ENCODE results near the gene LILRA2.
"Not testable (repeated sequence)": the region's sequence is repeated elsewhere in the genome, so short reads cannot be mapped to it uniquely, and the experiment has no call there.

Gene LILRA2

GRCh38 chr19:54593931-54594626 lies 20.5 kb downstream of the LILRA2 start:
- H3K4me3 ChIP-seq (ENCODE audit: low read depth, low read length); H3K4me1 ChIP-seq (ENCODE audit: control insufficient read depth, insufficient read depth, low read length); H3K9ac ChIP-seq (ENCODE audit: low read depth, low read length); H3K36me3 ChIP-seq (ENCODE audit: control insufficient read depth, insufficient read depth, low read length); H3K27me3 ChIP-seq (ENCODE audit: control insufficient read depth, insufficient read depth, low read length): not testable (repeated sequence)
- peaks cover 29% of the 10 kb centered on the region for H3K9me3 ChIP-seq (ENCODE audit: control insufficient read depth, insufficient read depth, low read length)

DNA sequence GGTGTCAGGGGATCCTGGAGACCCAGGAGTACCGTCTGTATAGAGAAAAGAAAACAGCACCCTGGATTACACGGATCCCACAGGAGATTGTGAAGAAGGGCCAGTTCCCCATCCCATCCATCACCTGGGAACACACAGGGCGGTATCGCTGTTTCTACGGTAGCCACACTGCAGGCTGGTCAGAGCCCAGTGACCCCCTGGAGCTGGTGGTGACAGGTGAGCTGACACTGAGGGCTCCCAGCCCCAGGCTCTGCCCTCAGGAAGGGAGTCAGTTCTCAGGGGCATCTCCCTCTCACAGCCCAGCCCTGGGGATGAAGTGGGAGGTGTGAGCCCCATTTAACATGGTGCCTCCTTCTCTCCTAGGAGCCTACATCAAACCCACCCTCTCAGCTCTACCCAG lies 21.1 kb downstream of the LILRA2 start:
- H3K9ac ChIP-seq (ENCODE audit: low read depth, low read length): no peak overlapping the region
- H3K36me3 ChIP-seq (ENCODE audit: control insufficient read depth, insufficient read depth, low read length): no peaks in the 10 kb centered on the region
- H3K27me3 ChIP-seq (ENCODE audit: control insufficient read depth, insufficient read depth, low read length): no peaks in the 10 kb centered on the region
- H3K4me3 ChIP-seq (ENCODE audit: low read depth, low read length): no peak overlapping the region
- H3K4me1 ChIP-seq (ENCODE audit: control insufficient read depth, insufficient read depth, low read length): no peaks in the 10 kb centered on the region
- peaks cover 29% of the 10 kb centered on the region for H3K9me3 ChIP-seq (ENCODE audit: control insufficient read depth, insufficient read depth, low read length)

GRCh38 chr19:54595680-54596436 lies 22.3 kb downstream of the LILRA2 start:
- not testable (repeated sequence) for H3K4me1 ChIP-seq (ENCODE audit: control insufficient read depth, insufficient read depth, low read length); H3K36me3 ChIP-seq (ENCODE audit: control insufficient read depth, insufficient read depth, low read length); H3K4me3 ChIP-seq (ENCODE audit: low read depth, low read length); H3K27me3 ChIP-seq (ENCODE audit: control insufficient read depth, insufficient read depth, low read length); H3K9ac ChIP-seq (ENCODE audit: low read depth, low read length)
- H3K9me3 ChIP-seq (ENCODE audit: control insufficient read depth, insufficient read depth, low read length): peaks cover 29% of the 10 kb centered on the region

- H3K9me3 ChIP-seq (ENCODE audit: control insufficient read depth, insufficient read depth, low read length): no peaks in the 10 kb centered on the region
- H3K36me3 ChIP-seq (ENCODE audit: control insufficient read depth, insufficient read depth, low read length): no peaks in the 10 kb centered on the region
- H3K27me3 ChIP-seq (ENCODE audit: control insufficient read depth, insufficient read depth, low read length): no peaks in the 10 kb centered on the region
- H3K4me1 ChIP-seq (ENCODE audit: control insufficient read depth, insufficient read depth, low read length): no peaks in the 10 kb centered on the region
- no peak overlapping the region for H3K4me3 ChIP-seq (ENCODE audit: low read depth, low read length)
- H3K9ac ChIP-seq (ENCODE audit: low read depth, low read length): no peak overlapping the region
These were observed 26.6 kb downstream of the LILRA2 start for GRCh38 chr19:54600212-54600611.

GRCh38 chr19:54606230-54606629 lies 32.6 kb downstream of the LILRA2 start:
- Histone ChIP-seq H3K9ac (ENCODE audit: low read depth, low read length) (no peak overlapping the region), H3K36me3 (ENCODE audit: control insufficient read depth, insufficient read depth, low read length) (no peaks in the 10 kb centered on the region), H3K4me3 (ENCODE audit: low read depth, low read length) (no peak overlapping the region), H3K27me3 (ENCODE audit: control insufficient read depth, insufficient read depth, low read length) (no peaks in the 10 kb centered on the region), H3K9me3 (ENCODE audit: control insufficient read depth, insufficient read depth, low read length) (no peaks in the 10 kb centered on the region), H3K4me1 (ENCODE audit: control insufficient read depth, insufficient read depth, low read length) (no peaks in the 10 kb centered on the region)

DNA sequence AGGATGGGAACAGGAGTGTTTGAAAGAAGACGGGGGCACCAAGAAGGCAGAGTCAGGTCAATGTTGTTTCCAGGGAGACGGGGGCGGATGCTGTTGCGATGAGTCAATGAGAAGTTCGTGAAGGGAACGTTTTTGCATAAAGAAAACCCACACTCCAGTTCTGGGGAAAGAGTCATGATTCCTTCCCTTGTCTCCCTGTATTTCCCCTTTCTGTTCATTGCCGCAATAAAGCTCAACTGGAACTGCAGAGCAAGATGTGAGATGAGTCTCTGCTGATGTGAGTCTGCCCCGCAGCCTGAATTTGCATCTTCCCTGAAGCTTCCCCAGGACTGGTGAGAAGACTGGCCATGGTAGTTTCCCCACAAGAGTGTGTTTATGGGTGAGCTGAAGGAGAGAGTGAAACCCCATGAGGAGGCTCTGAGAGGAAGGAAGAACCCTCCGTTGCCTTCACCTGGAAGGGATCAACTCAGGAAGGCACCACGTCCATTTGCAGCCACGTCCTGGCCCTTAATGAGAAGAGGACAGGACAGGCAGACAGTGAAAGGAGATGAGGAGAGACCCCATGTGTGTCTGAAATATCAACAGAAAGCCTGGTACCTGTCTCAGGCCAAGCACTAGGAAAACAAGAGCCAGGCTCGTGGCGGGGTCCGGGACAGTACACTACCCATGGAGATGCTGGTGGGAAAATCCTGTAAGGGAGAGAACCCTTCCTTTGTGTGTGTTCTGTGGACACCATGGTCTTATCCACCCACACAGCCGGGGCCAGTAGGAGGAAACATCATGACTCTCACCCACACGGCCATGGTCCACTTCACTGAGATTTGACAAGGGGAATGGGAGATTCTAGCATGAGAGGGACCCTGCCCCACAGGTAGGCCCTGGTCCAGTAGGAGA lies 33.5 kb downstream of the LILRA2 start:
- Histone ChIP-seq H3K9me3 (ENCODE audit: control insufficient read depth, insufficient read depth, low read length) (no peaks in the 10 kb centered on the region), H3K36me3 (ENCODE audit: control insufficient read depth, insufficient read depth, low read length) (no peaks in the 10 kb centered on the region), H3K4me3 (ENCODE audit: low read depth, low read length) (no peak overlapping the region), H3K4me1 (ENCODE audit: control insufficient read depth, insufficient read depth, low read length) (no peaks in the 10 kb centered on the region), H3K27me3 (ENCODE audit: control insufficient read depth, insufficient read depth, low read length) (no peaks in the 10 kb centered on the region), H3K9ac (ENCODE audit: low read depth, low read length) (no peak overlapping the region)

GRCh38 chr19:54607785-54608150 lies 34.2 kb downstream of the LILRA2 start:
- no peak overlapping the region for H3K4me3 ChIP-seq (ENCODE audit: low read depth, low read length)
- H3K4me1 ChIP-seq (ENCODE audit: control insufficient read depth, insufficient read depth, low read length): no peaks in the 10 kb centered on the region
- no peak overlapping the region for H3K9ac ChIP-seq (ENCODE audit: low read depth, low read length)
- no peaks in the 10 kb centered on the region for H3K36me3 ChIP-seq (ENCODE audit: control insufficient read depth, insufficient read depth, low read length)
- no peaks in the 10 kb centered on the region for H3K9me3 ChIP-seq (ENCODE audit: control insufficient read depth, insufficient read depth, low read length)
- H3K27me3 ChIP-seq (ENCODE audit: control insufficient read depth, insufficient read depth, low read length): no peaks in the 10 kb centered on the region

- Histone ChIP-seq H3K27me3 (ENCODE audit: control insufficient read depth, insufficient read depth, low read length) (no peaks in the 10 kb centered on the region), H3K9me3 (ENCODE audit: control insufficient read depth, insufficient read depth, low read length) (no peaks in the 10 kb centered on the region)
These were observed 34.6 kb downstream of the LILRA2 start for GRCh38 chr19:54608205-54608604.

GRCh38 chr19:54608792-54609191 lies 35.2 kb downstream of the LILRA2 start:
- Histone ChIP-seq H3K27me3 (ENCODE audit: control insufficient read depth, insufficient read depth, low read length) (no peaks in the 10 kb centered on the region), H3K9me3 (ENCODE audit: control insufficient read depth, insufficient read depth, low read length) (no peaks in the 10 kb centered on the region)

More at GRCh38 chr19:54608205-54608604, 34.6 kb downstream of the LILRA2 start:
- H3K4me1 ChIP-seq (ENCODE audit: control insufficient read depth, insufficient read depth, low read length): no peaks in the 10 kb centered on the region
- H3K36me3 ChIP-seq (ENCODE audit: control insufficient read depth, insufficient read depth, low read length): no peaks in the 10 kb centered on the region
- H3K4me3 ChIP-seq (ENCODE audit: low read depth, low read length): no peak overlapping the region
- no peak overlapping the region for H3K9ac ChIP-seq (ENCODE audit: low read depth, low read length)

GRCh38 chr19:54609356-54609791 lies 35.8 kb downstream of the LILRA2 start:
- Histone ChIP-seq H3K4me3 (ENCODE audit: low read depth, low read length) (no peak overlapping the region), H3K4me1 (ENCODE audit: control insufficient read depth, insufficient read depth, low read length) (no peaks in the 10 kb centered on the region), H3K9ac (ENCODE audit: low read depth, low read length) (no peak overlapping the region), H3K36me3 (ENCODE audit: control insufficient read depth, insufficient read depth, low read length) (no peaks in the 10 kb centered on the region), H3K9me3 (ENCODE audit: control insufficient read depth, insufficient read depth, low read length) (no peaks in the 10 kb centered on the region), H3K27me3 (ENCODE audit: control insufficient read depth, insufficient read depth, low read length) (no peaks in the 10 kb centered on the region)

More at GRCh38 chr19:54608792-54609191, 35.2 kb downstream of the LILRA2 start:
- no peak overlapping the region for H3K4me3 ChIP-seq (ENCODE audit: low read depth, low read length)
- H3K4me1 ChIP-seq (ENCODE audit: control insufficient read depth, insufficient read depth, low read length): no peaks in the 10 kb centered on the region
- no peaks in the 10 kb centered on the region for H3K36me3 ChIP-seq (ENCODE audit: control insufficient read depth, insufficient read depth, low read length)
- H3K9ac ChIP-seq (ENCODE audit: low read depth, low read length): no peak overlapping the region

DNA sequence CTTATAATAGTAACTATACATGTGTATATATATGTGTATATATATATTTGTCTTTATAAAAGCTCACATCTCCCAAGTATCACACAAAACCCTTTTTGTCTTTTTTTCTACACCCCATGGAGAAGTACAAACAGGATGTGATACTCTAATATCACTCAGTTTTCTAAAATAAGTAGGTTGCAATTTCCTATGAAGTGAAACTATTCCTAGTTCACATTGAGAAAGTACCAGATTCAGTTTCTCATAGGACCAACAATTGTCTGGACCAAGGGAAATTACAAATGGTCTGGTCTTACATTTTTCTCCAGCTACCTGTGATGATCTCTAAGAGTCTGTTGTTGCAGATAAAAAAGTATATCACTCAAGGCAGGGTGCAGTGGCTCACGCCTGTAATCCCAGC lies 38.8 kb downstream of the LILRA2 start:
- no peaks in the 10 kb centered on the region for H3K27me3 ChIP-seq (ENCODE audit: control insufficient read depth, insufficient read depth, low read length)
- no peak overlapping the region for H3K4me3 ChIP-seq (ENCODE audit: low read depth, low read length)
- H3K36me3 ChIP-seq (ENCODE audit: control insufficient read depth, insufficient read depth, low read length): no peaks in the 10 kb centered on the region
- no peaks in the 10 kb centered on the region for H3K9me3 ChIP-seq (ENCODE audit: control insufficient read depth, insufficient read depth, low read length)
- H3K9ac ChIP-seq (ENCODE audit: low read depth, low read length): no peak overlapping the region
- no peaks in the 10 kb centered on the region for H3K4me1 ChIP-seq (ENCODE audit: control insufficient read depth, insufficient read depth, low read length)

Data from iPS-15b (cell line).